HG02943 (cell line): ENCODE measurements around the gene PBX1.

Source experiments
- ATAC-seq: cut with Tn5 transposase; IDR thresholded peaks from one replicate; pipeline ENCODE4 v1.9.1; 2021; ENCODE audit warnings: mild to moderate bottlenecking, low read depth, moderate library complexity; ENCODE audit not compliant: unreplicated experiment

The PBX1 gene

GRCh38 chr1:164712131-164713036, 153.4 kb downstream of the PBX1 start:
- no peak for ATAC-seq

GRCh38 chr1:164713456-164714207, 154.6 kb downstream of the PBX1 start:
- no peak for ATAC-seq

GRCh38 chr1:164716992-164717703, 158.2 kb downstream of the PBX1 start:
- ATAC-seq = peak; percentile 71

- ATAC-seq = no peak
These were observed 159.8 kb downstream of the PBX1 start for GRCh38 chr1:164718821-164719220.

GRCh38 chr1:164719676-164720439, 160.9 kb downstream of the PBX1 start:
- no peak for ATAC-seq

DNA sequence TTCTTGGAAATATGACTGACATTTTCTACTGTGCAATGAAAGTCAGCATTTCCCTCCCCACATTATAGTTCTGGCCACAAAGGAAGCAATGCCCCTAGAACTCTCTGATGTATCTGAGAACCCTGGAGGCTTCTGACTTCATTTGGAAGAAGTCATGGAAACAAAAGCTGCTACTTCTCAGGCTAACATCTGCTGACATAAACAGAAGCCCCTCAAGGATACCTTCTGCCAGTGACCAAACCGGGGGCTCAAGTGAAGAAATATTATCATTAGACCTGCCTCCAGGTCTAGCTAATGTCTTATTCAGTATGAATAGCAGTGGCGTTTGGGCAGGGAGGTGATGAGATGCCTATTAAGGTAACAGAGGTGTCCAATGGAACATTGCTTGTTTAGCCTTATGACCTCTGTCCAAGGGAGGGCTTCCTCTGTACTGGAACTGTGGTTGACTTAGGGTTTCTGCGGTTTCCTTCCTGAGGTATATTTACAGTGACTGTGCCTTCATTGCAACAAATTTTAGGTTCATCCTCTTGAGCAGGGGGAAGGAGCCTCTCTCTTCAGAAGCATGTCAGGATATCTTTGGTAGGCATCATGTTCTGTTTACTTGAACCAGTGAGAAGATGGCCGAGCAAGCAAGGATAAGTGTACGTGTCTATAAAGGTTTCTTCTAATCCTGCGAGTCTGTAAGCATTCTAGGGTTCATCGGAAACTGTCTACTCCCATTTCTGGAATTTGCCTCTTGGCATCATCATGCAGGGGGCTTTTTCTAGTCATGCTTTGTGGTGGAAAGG, 161.7 kb downstream of the PBX1 start:
- ATAC-seq = no peak

DNA sequence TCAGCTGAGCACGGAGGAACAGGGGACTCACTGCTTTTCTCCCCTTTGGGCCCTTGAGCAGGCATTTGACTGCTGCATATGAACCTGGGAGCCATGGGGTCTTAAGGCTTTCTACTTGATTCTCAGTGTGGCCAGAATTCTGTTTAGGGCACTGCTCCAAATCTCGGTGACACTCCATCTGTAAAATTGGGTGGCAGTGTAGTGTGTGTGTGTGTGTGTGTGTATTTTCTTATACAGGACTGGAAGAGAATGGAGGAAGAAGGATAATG, 162.2 kb downstream of the PBX1 start:
- ATAC-seq = no peak

- ATAC-seq = no peak
These were observed 164.4 kb downstream of the PBX1 start for GRCh38 chr1:164723296-164723798.

GRCh38 chr1:164725401-164725800, 166.4 kb downstream of the PBX1 start:
- no peak for ATAC-seq

GRCh38 chr1:164726235-164726634, 167.3 kb downstream of the PBX1 start:
- no peak for ATAC-seq

GRCh38 chr1:164728719-164729118, 169.7 kb downstream of the PBX1 start:
- no peak for ATAC-seq

- ATAC-seq = no peak
These were observed 172.3 kb downstream of the PBX1 start for GRCh38 chr1:164731161-164731876.

GRCh38 chr1:164733070-164733469, 174.1 kb downstream of the PBX1 start:
- no peak for ATAC-seq

DNA sequence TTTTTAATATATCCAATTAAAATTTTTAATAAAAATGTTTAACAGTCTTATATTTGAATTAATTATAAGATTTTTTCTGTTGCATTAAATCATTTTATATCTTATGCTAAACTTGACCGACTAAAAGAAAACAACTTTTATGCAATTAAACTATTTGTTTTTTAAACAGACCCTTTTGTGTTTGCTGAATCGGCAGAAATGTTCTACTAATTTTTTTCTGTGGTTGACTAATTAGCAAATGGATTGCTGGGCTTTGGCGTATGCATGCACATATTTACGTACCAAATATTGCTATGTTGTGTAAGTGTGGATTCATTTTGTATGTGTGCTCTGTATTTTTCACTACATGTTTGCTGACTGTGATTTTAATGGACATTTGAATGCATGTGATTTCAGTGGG, 174.8 kb downstream of the PBX1 start:
- ATAC-seq = no peak

- ATAC-seq = no peak
These were observed 176.5 kb downstream of the PBX1 start for GRCh38 chr1:164735315-164736052.

GRCh38 chr1:164736137-164736536, 177.2 kb downstream of the PBX1 start:
- ATAC-seq = no peak

GRCh38 chr1:164739189-164739588, 180.2 kb downstream of the PBX1 start:
- ATAC-seq = no peak

DNA sequence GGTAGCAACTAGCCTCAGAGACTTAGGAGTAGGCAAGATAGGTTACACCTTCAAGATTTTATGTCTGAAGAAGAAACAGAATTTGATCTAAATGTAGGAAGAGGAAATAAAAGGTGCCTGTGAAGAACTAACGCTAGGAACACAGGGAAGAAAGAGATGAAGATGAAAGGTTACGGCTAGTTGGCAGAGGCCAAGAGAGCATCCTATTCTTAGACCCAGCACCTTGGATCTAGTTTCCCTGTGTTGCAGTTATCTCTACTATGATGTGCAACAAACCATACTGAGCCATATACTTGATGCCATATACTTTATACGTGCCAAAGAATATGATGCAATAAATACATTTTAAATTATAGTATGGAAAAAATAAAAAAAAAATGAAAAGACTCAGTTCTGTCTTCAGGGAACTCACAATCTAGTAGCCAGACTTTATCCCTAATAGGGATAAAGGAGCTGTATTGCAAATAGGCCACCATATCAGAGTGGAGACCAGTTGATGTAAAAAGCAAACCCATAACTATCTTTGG, 181.1 kb downstream of the PBX1 start:
- ATAC-seq = no peak
